HG03469 (cell line): Measurements from ENCODE around the gene CELF1.

Source experiments
- ATAC-seq: cut with Tn5 transposase; IDR thresholded peaks from one replicate; pipeline ENCODE4 v1.9.1; 2021; ENCODE audit warnings: mild to moderate bottlenecking, moderate library complexity, moderate number of reproducible peaks; ENCODE audit not compliant: unreplicated experiment

Gene CELF1

GRCh38 chr11:47451436-47451835 is 101.5 kb downstream of the CELF1 start:
- no peak for ATAC-seq

- ATAC-seq, result no peak
These were observed 103.4 kb downstream of the CELF1 start for GRCh38 chr11:47449541-47449940.

GRCh38 chr11:47448566-47449427 is 104.1 kb downstream of the CELF1 start, which contains the start of gene RAPSN:
RAPSN (minus strand) TSS chr11:47449136; CDS start chr11:47448964, 172 bp downstream.
- no peak for ATAC-seq

- ATAC-seq, result no peak
These were observed 105.0 kb downstream of the CELF1 start for GRCh38 chr11:47447906-47448305.

GRCh38 chr11:47446833-47447232 is 106.1 kb downstream of the CELF1 start:
- ATAC-seq, result no peak

- ATAC-seq, result no peak
These were observed 107.1 kb downstream of the CELF1 start for GRCh38 chr11:47445840-47446239.

GRCh38 chr11:47443817-47444216 is 109.1 kb downstream of the CELF1 start:
- no peak for ATAC-seq

GRCh38 chr11:47443028-47443700 is 109.8 kb downstream of the CELF1 start:
- no peak for ATAC-seq

- no peak for ATAC-seq
These were observed 110.4 kb downstream of the CELF1 start for GRCh38 chr11:47442514-47442913.

- ATAC-seq, result no peak
These were observed 111.5 kb downstream of the CELF1 start for GRCh38 chr11:47441421-47441820.

- ATAC-seq, result no peak
These were observed 112.9 kb downstream of the CELF1 start for GRCh38 chr11:47440054-47440476.

GRCh38 chr11:47438721-47439120 is 114.2 kb downstream of the CELF1 start:
- ATAC-seq, result no peak

- no peak for ATAC-seq
These were observed 115.0 kb downstream of the CELF1 start for GRCh38 chr11:47437746-47438418.

- ATAC-seq, result no peak
These were observed 115.7 kb downstream of the CELF1 start for GRCh38 chr11:47437218-47437745.

- ATAC-seq, result no peak
These were observed 116.2 kb downstream of the CELF1 start for GRCh38 chr11:47436726-47437125.

GRCh38 chr11:47435687-47436086 is 117.2 kb downstream of the CELF1 start:
- no peak for ATAC-seq

- no peak for ATAC-seq
These were observed 118.7 kb downstream of the CELF1 start for GRCh38 chr11:47434011-47434786.

- ATAC-seq, result no peak
These were observed 119.8 kb downstream of the CELF1 start for GRCh38 chr11:47433157-47433556.

GRCh38 chr11:47431356-47432083 is 121.4 kb downstream of the CELF1 start:
- ATAC-seq, result no peak

- no peak for ATAC-seq
These were observed 122.4 kb downstream of the CELF1 start for GRCh38 chr11:47430524-47430923.
